SJCRH30 (cell line): ENCODE measurements around the gene PDCD1LG2. TPM values are rescaled to one million over a fixed set of nuclear protein-coding genes. Genes with fewer than 3 reads are reported as not detected.

Experiments used
- DNase-seq, 2 experiments: peaks; one replicate each; pipeline ENCODE4 v3.0.0-alpha.2; 2015 to 2020
- H3K27ac ChIP-seq: fragments of 250-450 bp; sonication (Bioruptor Pico); 2 replicates; pipeline ENCODE4 v1.5.1; 2020; ENCODE audit warnings: mild to moderate bottlenecking, moderate library complexity
- H3K27me3 ChIP-seq: fragments of 250-450 bp; sonication (Bioruptor Pico); 2 replicates; pipeline ENCODE4 v1.5.1; 2020; ENCODE audit warnings: mild to moderate bottlenecking, moderate library complexity
- H3K36me3 ChIP-seq: fragments of 250-450 bp; sonication (Bioruptor Pico); 2 replicates; pipeline ENCODE4 v1.5.1; 2020; ENCODE audit warnings: mild to moderate bottlenecking, moderate library complexity
- H3K4me1 ChIP-seq: fragments of 250-450 bp; sonication (Bioruptor Pico); 2 replicates; pipeline ENCODE4 v1.5.1; 2020; ENCODE audit warnings: mild to moderate bottlenecking, moderate library complexity
- H3K4me3 ChIP-seq: fragments of 250-450 bp; sonication (Bioruptor Pico); 2 replicates; pipeline ENCODE4 v1.5.1; 2020; ENCODE audit warnings: mild to moderate bottlenecking, moderate library complexity
- H3K9me3 ChIP-seq: fragments of 250-450 bp; sonication (Bioruptor Pico); replicated peaks from 2 replicates; pipeline ENCODE4 v1.5.1; 2020; ENCODE audit warnings: mild to moderate bottlenecking, moderate library complexity
- total RNA-seq: library from RNA; depleted of rRNA; stranded (reverse); fragments of >200 nt; shearing (Covaris generic); gene quantifications from 2 replicates; pipeline ENCODE4 v1.2.3, GENCODE V29; 2014

Gene PDCD1LG2
- total RNA-seq, 1 experiment from 2014 or later, result 0.59 TPM

- DNase-seq, result no peak
- no peaks in the 10 kb centered on the region for H3K4me1 ChIP-seq
- no peaks in the 10 kb centered on the region for H3K36me3 ChIP-seq
- H3K27ac ChIP-seq, result no peak overlapping the region
- no peaks in the 10 kb centered on the region for H3K27me3 ChIP-seq
- no peak overlapping the region for H3K4me3 ChIP-seq
- H3K9me3 ChIP-seq, result no peaks in the 10 kb centered on the region
Measured at GRCh38 chr9:5561828-5562488, 51.6 kb downstream of the PDCD1LG2 start.

GRCh38 chr9:5562806-5563416 lies 52.6 kb downstream of the PDCD1LG2 start:
- no peaks in the 10 kb centered on the region for H3K9me3 ChIP-seq
- H3K36me3 ChIP-seq, result no peaks in the 10 kb centered on the region
- no peak for DNase-seq
- H3K27me3 ChIP-seq, result no peaks in the 10 kb centered on the region
- H3K4me3 ChIP-seq, result no peak overlapping the region
- no peak overlapping the region for H3K27ac ChIP-seq
- H3K4me1 ChIP-seq, result no peaks in the 10 kb centered on the region

GRCh38 chr9:5563417-5563815 lies 53.1 kb downstream of the PDCD1LG2 start:
- no peaks in the 10 kb centered on the region for H3K9me3 ChIP-seq
- no peaks in the 10 kb centered on the region for H3K4me1 ChIP-seq
- no peaks in the 10 kb centered on the region for H3K36me3 ChIP-seq
- no peaks in the 10 kb centered on the region for H3K27me3 ChIP-seq
- H3K4me3 ChIP-seq, result no peak overlapping the region
- no peak for DNase-seq
- H3K27ac ChIP-seq, result no peak overlapping the region

GRCh38 chr9:5563886-5564285 lies 53.6 kb downstream of the PDCD1LG2 start:
- Histone ChIP-seq H3K9me3 (no peaks in the 10 kb centered on the region), H3K27ac (no peak overlapping the region), H3K36me3 (no peaks in the 10 kb centered on the region), H3K4me1 (no peaks in the 10 kb centered on the region), H3K27me3 (no peaks in the 10 kb centered on the region), H3K4me3 (no peak overlapping the region)
- no peak for DNase-seq

GRCh38 chr9:5566054-5566618 lies 55.8 kb downstream of the PDCD1LG2 start:
- H3K4me1 ChIP-seq, result no peaks in the 10 kb centered on the region
- no peaks in the 10 kb centered on the region for H3K36me3 ChIP-seq
- no peak overlapping the region for H3K27ac ChIP-seq
- no peaks in the 10 kb centered on the region for H3K27me3 ChIP-seq
- no peak overlapping the region for H3K4me3 ChIP-seq
- H3K9me3 ChIP-seq, result no peaks in the 10 kb centered on the region
- DNase-seq, result no peak

GRCh38 chr9:5568868-5569267 lies 58.5 kb downstream of the PDCD1LG2 start:
- H3K4me1 ChIP-seq, result no peaks in the 10 kb centered on the region
- no peaks in the 10 kb centered on the region for H3K36me3 ChIP-seq
- no peak overlapping the region for H3K4me3 ChIP-seq
- no peak for DNase-seq
- H3K9me3 ChIP-seq, result no peaks in the 10 kb centered on the region
- no peak overlapping the region for H3K27ac ChIP-seq
- H3K27me3 ChIP-seq, result no peaks in the 10 kb centered on the region

- no peak for DNase-seq
- no peak overlapping the region for H3K4me3 ChIP-seq
- H3K27ac ChIP-seq, result no peak overlapping the region
- no peaks in the 10 kb centered on the region for H3K36me3 ChIP-seq
- H3K4me1 ChIP-seq, result no peaks in the 10 kb centered on the region
- no peaks in the 10 kb centered on the region for H3K27me3 ChIP-seq
- H3K9me3 ChIP-seq, result no peaks in the 10 kb centered on the region
Measured at GRCh38 chr9:5569409-5569808, 59.1 kb downstream of the PDCD1LG2 start.

- Histone ChIP-seq H3K27me3 (no peaks in the 10 kb centered on the region), H3K9me3 (no peaks in the 10 kb centered on the region), H3K4me3 (no peak overlapping the region), H3K36me3 (no peaks in the 10 kb centered on the region), H3K4me1 (no peaks in the 10 kb centered on the region), H3K27ac (no peak overlapping the region)
- DNase-seq, result no peak
Measured at GRCh38 chr9:5569891-5570290, 59.6 kb downstream of the PDCD1LG2 start.

- no peak overlapping the region for H3K27ac ChIP-seq
- no peak for DNase-seq
Measured at GRCh38 chr9:5571629-5572232, 61.4 kb downstream of the PDCD1LG2 start.

GRCh38 chr9:5574097-5574496 lies 63.8 kb downstream of the PDCD1LG2 start:
- Histone ChIP-seq H3K27me3 (no peaks in the 10 kb centered on the region), H3K4me1 (no peaks in the 10 kb centered on the region), H3K4me3 (no peak overlapping the region), H3K27ac (no peak overlapping the region), H3K9me3 (no peaks in the 10 kb centered on the region), H3K36me3 (no peaks in the 10 kb centered on the region)
- DNase-seq, result no peak

More at GRCh38 chr9:5571629-5572232, 61.4 kb downstream of the PDCD1LG2 start:
- Histone ChIP-seq H3K4me3 (no peak overlapping the region), H3K9me3 (no peaks in the 10 kb centered on the region), H3K27me3 (no peaks in the 10 kb centered on the region), H3K4me1 (no peaks in the 10 kb centered on the region), H3K36me3 (no peaks in the 10 kb centered on the region)

- Histone ChIP-seq H3K27ac (no peak overlapping the region), H3K9me3 (no peaks in the 10 kb centered on the region), H3K27me3 (no peaks in the 10 kb centered on the region)
Measured at GRCh38 chr9:5575000-5575399, 64.7 kb downstream of the PDCD1LG2 start.

GRCh38 chr9:5577225-5577624 lies 66.9 kb downstream of the PDCD1LG2 start:
- no peak overlapping the region for H3K4me3 ChIP-seq
- H3K36me3 ChIP-seq, result no peaks in the 10 kb centered on the region
- H3K9me3 ChIP-seq, result no peaks in the 10 kb centered on the region
- H3K27ac ChIP-seq, result no peak overlapping the region
- DNase-seq, result no peak
- H3K27me3 ChIP-seq, result no peaks in the 10 kb centered on the region
- H3K4me1 ChIP-seq, result no peaks in the 10 kb centered on the region

More at GRCh38 chr9:5575000-5575399, 64.7 kb downstream of the PDCD1LG2 start:
- DNase-seq, result no peak
- Histone ChIP-seq H3K36me3 (no peaks in the 10 kb centered on the region), H3K4me3 (no peak overlapping the region), H3K4me1 (no peaks in the 10 kb centered on the region)

- no peaks in the 10 kb centered on the region for H3K9me3 ChIP-seq
- H3K4me1 ChIP-seq, result no peaks in the 10 kb centered on the region
- no peak overlapping the region for H3K4me3 ChIP-seq
- H3K27me3 ChIP-seq, result no peaks in the 10 kb centered on the region
- DNase-seq, result no peak
- H3K27ac ChIP-seq, result no peak overlapping the region
- H3K36me3 ChIP-seq, result no peaks in the 10 kb centered on the region
Measured at GRCh38 chr9:5578018-5578697, 67.8 kb downstream of the PDCD1LG2 start.

GRCh38 chr9:5578698-5579085 lies 68.4 kb downstream of the PDCD1LG2 start:
- Histone ChIP-seq H3K27me3 (no peaks in the 10 kb centered on the region), H3K4me3 (no peak overlapping the region), H3K36me3 (no peaks in the 10 kb centered on the region), H3K4me1 (no peaks in the 10 kb centered on the region), H3K9me3 (no peaks in the 10 kb centered on the region), H3K27ac (no peak overlapping the region)
- no peak for DNase-seq

GRCh38 chr9:5579881-5580280 lies 69.5 kb downstream of the PDCD1LG2 start:
- Histone ChIP-seq H3K27me3 (no peaks in the 10 kb centered on the region), H3K27ac (no peak overlapping the region), H3K36me3 (no peaks in the 10 kb centered on the region), H3K4me3 (no peak overlapping the region), H3K4me1 (no peaks in the 10 kb centered on the region), H3K9me3 (no peaks in the 10 kb centered on the region)
- no peak for DNase-seq
